ENCODE results near the gene AKNA.

DNA sequence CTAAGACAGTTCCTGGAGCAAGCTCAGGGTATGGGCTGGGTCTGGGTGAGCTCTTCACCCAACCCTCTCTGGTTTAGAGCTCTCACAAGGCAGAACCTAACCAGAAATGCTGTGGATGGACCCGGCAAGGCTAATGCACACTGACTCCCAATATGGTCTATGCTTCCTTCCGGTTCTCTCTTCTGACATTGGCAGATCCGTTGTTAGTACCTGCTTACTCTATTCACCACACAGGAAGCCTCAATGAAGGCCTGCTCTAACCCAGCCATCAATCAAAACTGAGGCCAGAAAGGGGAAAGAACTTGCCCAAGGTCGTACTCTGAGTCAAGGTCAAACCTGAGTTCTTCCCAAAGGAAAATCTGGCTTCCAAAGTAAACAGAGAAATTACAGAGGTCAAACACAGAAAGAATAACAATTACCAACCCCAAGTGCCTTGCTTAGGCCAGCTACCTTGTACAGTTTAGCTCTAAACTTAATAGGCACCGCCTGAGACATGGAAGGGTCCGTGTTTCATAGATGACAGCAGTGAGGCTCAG, 46.0 kb upstream of the AKNA start:
- TF ChIP-seq, protein P1, sequence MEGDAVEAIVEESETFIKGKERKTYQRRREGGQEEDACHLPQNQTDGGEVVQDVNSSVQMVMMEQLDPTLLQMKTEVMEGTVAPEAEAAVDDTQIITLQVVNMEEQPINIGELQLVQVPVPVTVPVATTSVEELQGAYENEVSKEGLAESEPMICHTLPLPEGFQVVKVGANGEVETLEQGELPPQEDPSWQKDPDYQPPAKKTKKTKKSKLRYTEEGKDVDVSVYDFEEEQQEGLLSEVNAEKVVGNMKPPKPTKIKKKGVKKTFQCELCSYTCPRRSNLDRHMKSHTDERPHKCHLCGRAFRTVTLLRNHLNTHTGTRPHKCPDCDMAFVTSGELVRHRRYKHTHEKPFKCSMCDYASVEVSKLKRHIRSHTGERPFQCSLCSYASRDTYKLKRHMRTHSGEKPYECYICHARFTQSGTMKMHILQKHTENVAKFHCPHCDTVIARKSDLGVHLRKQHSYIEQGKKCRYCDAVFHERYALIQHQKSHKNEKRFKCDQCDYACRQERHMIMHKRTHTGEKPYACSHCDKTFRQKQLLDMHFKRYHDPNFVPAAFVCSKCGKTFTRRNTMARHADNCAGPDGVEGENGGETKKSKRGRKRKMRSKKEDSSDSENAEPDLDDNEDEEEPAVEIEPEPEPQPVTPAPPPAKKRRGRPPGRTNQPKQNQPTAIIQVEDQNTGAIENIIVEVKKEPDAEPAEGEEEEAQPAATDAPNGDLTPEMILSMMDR (IDR thresholded peaks at IDR 0.05; ENCODE audit: low read length) = no peak
- no peak for TF ChIP-seq EZH2 (optimal IDR thresholded peaks at IDR 0.05; ENCODE audit: low read depth, low read length)
